HEK293 (cell line): Measurements from ENCODE around the gene TNIK.

ENCODE experiments used
- EGR2 ChIP-seq: fragments of 450-650 bp; formaldehyde crosslinking; IDR thresholded peaks from 2 replicates; pipeline ENCODE4 v1.5.1; 2016; ENCODE audit warnings: low read depth, missing biosample characterization, missing genetic modification characterization
- ZNF114 ChIP-seq: fragments of 450-650 bp; formaldehyde crosslinking; IDR thresholded peaks from 2 replicates; pipeline ENCODE4 v1.5.0; 2017; ENCODE audit warnings: missing biosample characterization, missing genetic modification characterization
- ZNF138 ChIP-seq: fragments of 450-650 bp; formaldehyde crosslinking; IDR thresholded peaks from 2 replicates; pipeline ENCODE4 v1.5.1; 2016; ENCODE audit warnings: missing biosample characterization, missing genetic modification characterization, borderline replicate concordance
- ZNF157 ChIP-seq: fragments of 450-650 bp; formaldehyde crosslinking; IDR thresholded peaks from 2 replicates; pipeline ENCODE4 v1.5.1; 2016; ENCODE audit warnings: missing biosample characterization, missing genetic modification characterization
- ZNF248 ChIP-seq: fragments of 450-650 bp; formaldehyde crosslinking; IDR thresholded peaks from 2 replicates; pipeline ENCODE4 v1.5.1; 2017; ENCODE audit warnings: missing biosample characterization, missing genetic modification characterization
- ZNF76 ChIP-seq: fragments of 450-650 bp; formaldehyde crosslinking; IDR thresholded peaks from 2 replicates; pipeline ENCODE4; 2016; ENCODE audit warnings: low read depth, missing biosample characterization, missing genetic modification characterization, borderline replicate concordance
- ZNF768 ChIP-seq: fragments of 450-650 bp; formaldehyde crosslinking; IDR thresholded peaks from 2 replicates; pipeline ENCODE4 v1.5.1; 2018; ENCODE audit warnings: missing biosample characterization, mild to moderate bottlenecking, missing genetic modification characterization
- TF ChIP-seq, protein P1 (sequence below): fragments of 450-650 bp; formaldehyde crosslinking; IDR thresholded peaks from 2 replicates; pipeline ENCODE4 v1.5.1; 2016; ENCODE audit warnings: missing biosample characterization, missing genetic modification characterization
- TF ChIP-seq, protein P2 (sequence below): fragments of 450-650 bp; formaldehyde crosslinking; IDR thresholded peaks from 2 replicates; pipeline ENCODE4 v1.5.1; 2016; ENCODE audit warnings: missing biosample characterization, missing genetic modification characterization, borderline replicate concordance
- TF ChIP-seq, protein P3 (sequence below): fragments of 450-650 bp; IDR thresholded peaks from 2 replicates; pipeline ENCODE4 v1.5.1; 2018; ENCODE audit warnings: missing biosample characterization, mild to moderate bottlenecking, missing genetic modification characterization
- TF ChIP-seq, protein P4 (sequence below): fragments of 450-650 bp; formaldehyde crosslinking; IDR thresholded peaks from 2 replicates; pipeline ENCODE4 v1.5.1; 2016; ENCODE audit warnings: missing biosample characterization, missing genetic modification characterization

DNA sequence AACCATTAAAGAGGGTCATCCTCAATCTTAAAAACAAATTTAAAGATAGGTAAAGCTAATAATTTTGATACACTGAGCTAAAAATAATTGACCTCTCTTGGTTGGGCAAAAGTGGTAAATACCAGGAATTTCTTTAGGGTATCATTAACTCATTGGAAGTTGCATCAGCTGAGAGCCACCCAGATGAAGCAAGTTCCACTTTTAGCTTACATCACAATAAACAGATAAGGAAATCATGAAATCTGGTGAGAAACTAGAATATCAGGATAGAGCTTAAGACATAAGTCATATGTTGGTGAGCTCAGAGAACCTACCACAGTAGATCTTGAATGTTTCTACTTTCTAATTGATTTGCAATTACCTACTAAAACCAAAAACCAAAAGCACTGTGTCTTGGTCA, 336.3 kb downstream of the TNIK start:
- TF ChIP-seq, protein P1, sequence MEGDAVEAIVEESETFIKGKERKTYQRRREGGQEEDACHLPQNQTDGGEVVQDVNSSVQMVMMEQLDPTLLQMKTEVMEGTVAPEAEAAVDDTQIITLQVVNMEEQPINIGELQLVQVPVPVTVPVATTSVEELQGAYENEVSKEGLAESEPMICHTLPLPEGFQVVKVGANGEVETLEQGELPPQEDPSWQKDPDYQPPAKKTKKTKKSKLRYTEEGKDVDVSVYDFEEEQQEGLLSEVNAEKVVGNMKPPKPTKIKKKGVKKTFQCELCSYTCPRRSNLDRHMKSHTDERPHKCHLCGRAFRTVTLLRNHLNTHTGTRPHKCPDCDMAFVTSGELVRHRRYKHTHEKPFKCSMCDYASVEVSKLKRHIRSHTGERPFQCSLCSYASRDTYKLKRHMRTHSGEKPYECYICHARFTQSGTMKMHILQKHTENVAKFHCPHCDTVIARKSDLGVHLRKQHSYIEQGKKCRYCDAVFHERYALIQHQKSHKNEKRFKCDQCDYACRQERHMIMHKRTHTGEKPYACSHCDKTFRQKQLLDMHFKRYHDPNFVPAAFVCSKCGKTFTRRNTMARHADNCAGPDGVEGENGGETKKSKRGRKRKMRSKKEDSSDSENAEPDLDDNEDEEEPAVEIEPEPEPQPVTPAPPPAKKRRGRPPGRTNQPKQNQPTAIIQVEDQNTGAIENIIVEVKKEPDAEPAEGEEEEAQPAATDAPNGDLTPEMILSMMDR (tag by site-specific recombination) = no peak
- TF ChIP-seq, protein P2, sequence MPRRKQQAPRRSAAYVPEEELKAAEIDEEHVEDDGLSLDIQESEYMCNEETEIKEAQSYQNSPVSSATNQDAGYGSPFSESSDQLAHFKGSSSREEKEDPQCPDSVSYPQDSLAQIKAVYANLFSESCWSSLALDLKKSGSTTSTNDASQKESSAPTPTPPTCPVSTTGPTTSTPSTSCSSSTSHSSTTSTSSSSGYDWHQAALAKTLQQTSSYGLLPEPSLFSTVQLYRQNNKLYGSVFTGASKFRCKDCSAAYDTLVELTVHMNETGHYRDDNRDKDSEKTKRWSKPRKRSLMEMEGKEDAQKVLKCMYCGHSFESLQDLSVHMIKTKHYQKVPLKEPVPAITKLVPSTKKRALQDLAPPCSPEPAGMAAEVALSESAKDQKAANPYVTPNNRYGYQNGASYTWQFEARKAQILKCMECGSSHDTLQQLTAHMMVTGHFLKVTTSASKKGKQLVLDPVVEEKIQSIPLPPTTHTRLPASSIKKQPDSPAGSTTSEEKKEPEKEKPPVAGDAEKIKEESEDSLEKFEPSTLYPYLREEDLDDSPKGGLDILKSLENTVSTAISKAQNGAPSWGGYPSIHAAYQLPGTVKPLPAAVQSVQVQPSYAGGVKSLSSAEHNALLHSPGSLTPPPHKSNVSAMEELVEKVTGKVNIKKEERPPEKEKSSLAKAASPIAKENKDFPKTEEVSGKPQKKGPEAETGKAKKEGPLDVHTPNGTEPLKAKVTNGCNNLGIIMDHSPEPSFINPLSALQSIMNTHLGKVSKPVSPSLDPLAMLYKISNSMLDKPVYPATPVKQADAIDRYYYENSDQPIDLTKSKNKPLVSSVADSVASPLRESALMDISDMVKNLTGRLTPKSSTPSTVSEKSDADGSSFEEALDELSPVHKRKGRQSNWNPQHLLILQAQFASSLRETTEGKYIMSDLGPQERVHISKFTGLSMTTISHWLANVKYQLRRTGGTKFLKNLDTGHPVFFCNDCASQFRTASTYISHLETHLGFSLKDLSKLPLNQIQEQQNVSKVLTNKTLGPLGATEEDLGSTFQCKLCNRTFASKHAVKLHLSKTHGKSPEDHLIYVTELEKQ (tag by site-specific recombination) = no peak
- TF ChIP-seq ZNF248 (tag by site-specific recombination) (no peak), ZNF138 (tag by site-specific recombination) (no peak), ZNF157 (no peak), ZNF76 (tag by site-specific recombination) (no peak), ZNF768 (tag by site-specific recombination) (no peak), EGR2 (tag by site-specific recombination) (no peak), ZNF114 (no peak)
- TF ChIP-seq, protein P3, sequence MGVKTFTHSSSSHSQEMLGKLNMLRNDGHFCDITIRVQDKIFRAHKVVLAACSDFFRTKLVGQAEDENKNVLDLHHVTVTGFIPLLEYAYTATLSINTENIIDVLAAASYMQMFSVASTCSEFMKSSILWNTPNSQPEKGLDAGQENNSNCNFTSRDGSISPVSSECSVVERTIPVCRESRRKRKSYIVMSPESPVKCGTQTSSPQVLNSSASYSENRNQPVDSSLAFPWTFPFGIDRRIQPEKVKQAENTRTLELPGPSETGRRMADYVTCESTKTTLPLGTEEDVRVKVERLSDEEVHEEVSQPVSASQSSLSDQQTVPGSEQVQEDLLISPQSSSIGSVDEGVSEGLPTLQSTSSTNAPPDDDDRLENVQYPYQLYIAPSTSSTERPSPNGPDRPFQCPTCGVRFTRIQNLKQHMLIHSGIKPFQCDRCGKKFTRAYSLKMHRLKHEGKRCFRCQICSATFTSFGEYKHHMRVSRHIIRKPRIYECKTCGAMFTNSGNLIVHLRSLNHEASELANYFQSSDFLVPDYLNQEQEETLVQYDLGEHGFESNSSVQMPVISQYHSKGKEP (tag by site-specific recombination) = no peak
- TF ChIP-seq, protein P4, sequence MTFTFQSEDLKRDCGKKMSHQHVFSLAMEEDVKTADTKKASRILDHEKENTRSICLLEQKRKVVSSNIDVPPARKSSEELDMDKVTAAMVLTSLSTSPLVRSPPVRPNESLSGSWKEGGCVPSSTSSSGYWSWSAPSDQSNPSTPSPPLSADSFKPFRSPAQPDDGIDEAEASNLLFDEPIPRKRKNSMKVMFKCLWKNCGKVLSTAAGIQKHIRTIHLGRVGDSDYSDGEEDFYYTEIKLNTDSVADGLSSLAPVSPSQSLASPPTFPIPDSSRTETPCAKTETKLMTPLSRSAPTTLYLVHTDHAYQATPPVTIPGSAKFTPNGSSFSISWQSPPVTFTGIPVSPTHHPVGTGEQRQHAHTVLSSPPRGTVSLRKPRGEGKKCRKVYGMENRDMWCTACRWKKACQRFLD = no peak
